OCI-LY3 (cell line): ENCODE measurements around the gene DIP2C.

ENCODE experiments used
- CTCF ChIP-seq: fragments of 200-600, 300-600 bp; sonication (generic); IDR thresholded peaks from 2 replicates; pipeline ENCODE4 v1.5.1; 2014; ENCODE audit warnings: antibody characterized with exemption, low read length, low read depth
- EZH2phosphoT487 ChIP-seq: fragments of 200-600 bp; shearing (Covaris generic); IDR thresholded peaks from 2 replicates; pipeline ENCODE4 v1.6.1; 2018; ENCODE audit warnings: antibody characterized with exemption, mixed run types, low read depth

GRCh38 chr10:609868-610545 is 79.5 kb downstream of the DIP2C start:
- no peak for TF ChIP-seq CTCF
- no peak for TF ChIP-seq EZH2phosphoT487
